NCI-H460 (cell line): Measurements from ENCODE around the gene GINS3. TPM values are rescaled to one million over a fixed set of nuclear protein-coding genes. Genes with fewer than 3 reads are reported as not detected.

Experiments
- small RNA-seq, 2 experiments: library from RNA; depleted of rRNA; stranded (forward); fragments of <200 nt; gene quantifications; one replicate each; pipeline ENCODE3, GENCODE V24; 2014
- total RNA-seq: library from RNA; depleted of rRNA; stranded (reverse); fragments of >200 nt; shearing (Covaris generic); gene quantifications from 2 replicates; pipeline ENCODE4 v1.2.3, GENCODE V29; 2014; rRNA removed

GINS3 gene
- total RNA-seq, 1 experiment from 2014 or later: 14.5 TPM

Small RNAs within 50 kb of the gene (small RNA-seq; reads per million reads assigned to genes)
- gene RNU6-1110P (0 reads per million in 2 experiments), gene RNU6-269P (0 reads per million in 2 experiments)

Other genes with a start within 250 kb of the GINS3 start
- 56.9 and 60.1 TPM in 2 replicates for gene CSNK2A2, start 194.4 kb upstream of the GINS3 start, total RNA-seq
- gene PRSS54, start 97.4 kb upstream of the GINS3 start, total RNA-seq: not detected in 2 replicates
- gene NDRG4, start 107.7 kb downstream of the GINS3 start, total RNA-seq: 9.9 and 13.3 TPM in 2 replicates
- gene SETD6, start 123.0 kb downstream of the GINS3 start, total RNA-seq: 37.2 and 44.0 TPM in 2 replicates
- 216 and 229 TPM in 2 replicates for gene CNOT1, start 237.4 kb downstream of the GINS3 start, total RNA-seq